DMS53 treated with DMSO at 0.1 percent for 48 hours (cell line): ENCODE data around the gene DYRK2.

ENCODE experiments used
- DNase-seq: peaks from one replicate; lab custom pipeline; 2025; ENCODE audit not compliant: unreplicated experiment; lab: John Stamatoyannopoulos, UW

DYRK2 gene

GRCh38 chr12:67645601-67646000, 2.9 kb upstream of the DYRK2 start:
- no peak for DNase-seq

DNA sequence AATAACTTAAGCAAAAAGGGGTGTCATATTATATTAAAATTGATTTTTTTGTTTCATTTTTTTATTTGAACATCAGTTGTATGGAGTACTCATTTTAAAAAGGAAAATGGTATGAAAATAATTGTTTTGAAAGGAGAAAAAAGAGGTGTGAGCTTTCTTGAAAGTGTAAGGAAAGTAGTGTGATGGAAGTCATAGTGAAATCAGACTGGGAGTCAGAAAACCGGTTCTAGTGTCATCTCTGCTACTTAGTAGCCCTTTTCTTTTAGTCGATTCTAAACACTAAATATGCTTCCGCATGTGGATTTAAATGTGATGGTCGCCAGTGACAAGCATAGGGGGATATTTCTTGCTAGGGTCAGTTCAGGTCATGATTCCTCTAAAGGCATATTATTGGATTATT, 1.8 kb upstream of the DYRK2 start:
- DNase-seq, result peak; percentile 54

- DNase-seq, result peak; percentile 88
These were observed 1.3 kb upstream of the DYRK2 start for GRCh38 chr12:67647181-67647798.

DNA sequence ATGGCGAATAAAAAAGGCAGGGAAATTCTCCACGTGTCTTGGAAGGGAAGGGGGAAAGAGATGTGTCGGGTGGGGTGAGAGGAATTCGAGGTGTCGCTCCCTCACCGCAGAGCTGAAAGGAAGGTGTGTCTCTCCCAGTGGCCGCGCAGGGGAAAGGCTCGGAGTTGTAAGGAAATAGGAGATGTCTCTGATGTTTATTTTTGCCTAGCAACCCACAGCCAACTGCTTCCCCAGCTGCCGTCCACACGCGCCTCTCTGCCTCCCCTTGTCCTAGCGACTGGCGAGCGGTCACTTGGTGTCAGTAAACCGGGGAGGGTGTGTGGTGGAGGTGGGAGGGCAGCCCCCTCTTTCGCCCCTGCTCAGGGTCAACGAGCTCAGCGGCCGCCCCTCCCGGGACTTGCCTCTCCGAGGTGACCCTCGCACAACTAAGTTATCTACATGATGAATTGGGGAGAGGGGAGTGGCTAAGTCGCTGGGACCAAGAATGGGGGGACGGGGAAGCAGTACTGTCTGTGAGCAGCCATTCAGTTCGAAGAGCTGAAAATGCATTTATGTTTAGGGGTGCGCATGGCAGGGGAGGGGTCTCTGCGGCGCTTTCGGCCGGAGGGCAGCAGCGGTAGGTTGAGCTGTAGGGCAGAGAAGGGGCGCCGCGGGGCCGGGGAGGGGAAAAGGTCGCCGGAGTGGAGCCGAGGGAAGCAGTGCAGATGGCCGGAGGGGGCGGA, 585 bp upstream of the DYRK2 start:
- DNase-seq, result peak; percentile 98

DNA sequence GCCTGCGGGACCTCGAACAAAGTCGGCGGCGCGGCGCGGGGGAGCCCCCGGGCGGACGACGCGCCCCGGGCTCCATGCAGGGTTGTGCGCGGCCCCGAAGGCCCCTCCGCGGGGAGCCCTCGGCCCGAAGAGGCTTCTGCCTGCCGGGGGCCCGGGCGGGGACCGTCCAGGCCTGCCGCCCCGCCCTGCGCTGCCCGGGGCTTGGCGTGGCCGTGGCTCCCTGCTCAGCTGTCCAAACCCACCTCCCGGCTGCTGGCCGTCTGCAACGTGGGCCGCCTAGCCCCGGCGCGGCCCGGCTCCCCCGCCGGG, 670 bp downstream of the DYRK2 start:
- DNase-seq, result no peak

DNA sequence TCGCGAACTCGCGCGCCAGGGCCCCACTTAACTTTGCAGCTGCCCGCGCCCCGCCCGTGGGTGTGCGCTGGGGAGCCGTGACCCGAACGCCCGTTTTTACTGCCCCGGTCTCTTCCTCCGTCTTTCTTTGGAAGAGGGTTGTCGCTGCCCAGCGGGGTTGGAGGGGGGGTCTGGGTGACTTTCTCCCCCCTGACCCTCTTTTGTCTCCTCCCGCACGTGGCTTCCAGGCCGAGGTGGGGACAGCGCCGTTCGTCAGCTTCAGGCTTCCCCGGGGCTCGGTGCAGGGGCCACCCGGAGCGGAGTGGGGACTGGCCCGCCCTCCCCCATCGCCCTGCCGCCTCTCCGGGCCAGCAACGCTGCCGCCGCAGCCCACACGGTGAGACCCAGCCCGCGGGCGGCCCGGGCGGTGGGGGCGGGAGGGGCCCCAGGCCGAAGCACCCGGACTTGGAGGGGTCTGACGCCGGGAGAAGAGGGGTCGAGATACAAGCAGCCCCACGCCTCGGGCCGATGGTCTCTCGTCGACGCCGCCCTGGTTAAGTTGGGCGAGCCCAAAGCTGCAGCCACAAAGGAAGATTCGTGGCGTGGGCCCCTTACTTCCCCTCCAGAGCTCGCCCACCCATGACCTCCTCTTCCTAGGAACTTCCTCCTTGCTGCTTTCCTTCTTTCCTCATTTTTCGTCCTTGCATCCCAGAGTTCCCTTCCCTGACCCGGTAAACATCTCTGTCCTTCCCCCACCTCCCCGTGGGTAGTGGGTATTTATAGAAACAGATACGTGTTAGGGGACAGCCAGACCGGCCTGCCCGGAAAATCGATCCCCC, 1.2 kb downstream of the DYRK2 start:
- DNase-seq, result no peak

DNA sequence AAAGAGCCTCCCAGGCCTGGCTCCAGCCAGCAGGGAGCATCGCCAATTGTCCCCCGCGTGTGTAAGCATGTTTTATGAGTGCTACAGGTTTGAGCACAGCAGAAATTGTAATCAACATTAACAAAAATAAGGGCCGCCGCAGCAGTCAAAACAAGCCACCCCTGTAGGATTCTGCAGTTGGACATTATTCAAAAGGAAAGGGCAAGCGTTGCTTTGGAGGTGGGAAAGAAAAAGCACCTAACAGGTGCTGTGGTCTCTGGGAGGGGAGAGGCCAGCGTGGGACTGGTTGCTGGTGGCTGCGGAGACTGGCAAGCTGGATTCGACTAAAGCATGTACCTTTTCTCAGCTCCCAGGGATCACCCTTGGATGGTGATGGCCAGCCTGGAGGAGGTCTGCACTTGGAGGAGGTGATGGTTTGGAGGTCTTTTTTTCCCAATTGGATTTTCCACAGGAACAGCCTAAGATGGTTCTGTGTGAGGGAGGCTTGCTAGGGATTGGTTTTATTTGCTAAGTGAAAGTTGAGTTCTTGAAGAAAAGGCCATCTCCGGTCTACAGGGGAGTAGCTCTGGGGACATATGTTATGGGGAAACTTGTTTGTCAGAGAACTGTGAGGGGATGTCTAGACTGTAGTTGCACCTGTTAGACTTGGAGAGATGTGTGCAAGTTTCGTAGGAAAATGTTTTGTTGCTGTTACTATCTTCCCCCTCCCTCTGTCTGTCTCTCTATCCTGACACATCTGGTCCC, 2.0 kb downstream of the DYRK2 start:
- no peak for DNase-seq

- DNase-seq, result no peak
These were observed 2.7 kb downstream of the DYRK2 start for GRCh38 chr12:67651132-67651695.

DNA sequence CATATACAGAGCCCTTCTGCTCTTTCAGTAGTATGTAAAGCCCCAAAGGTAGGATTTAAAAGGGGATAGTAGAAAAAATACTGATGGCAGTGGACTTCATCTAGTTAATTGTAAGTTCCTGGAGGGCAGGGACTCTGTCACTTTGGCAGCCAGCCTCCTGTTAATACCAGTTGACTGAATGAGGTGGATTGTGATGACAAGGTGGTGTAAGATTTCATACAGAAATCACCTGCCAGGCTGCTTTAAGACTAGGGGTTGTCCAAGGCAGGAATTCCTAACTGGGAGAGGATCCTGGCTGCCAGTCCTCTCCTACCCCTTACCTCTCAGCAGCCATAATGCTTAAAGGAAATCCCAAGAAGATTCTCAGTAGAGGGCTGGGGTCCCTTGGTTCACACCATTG, 7.3 kb downstream of the DYRK2 start:
- DNase-seq, result no peak

- DNase-seq, result no peak
These were observed 7.7 kb downstream of the DYRK2 start for GRCh38 chr12:67656251-67656650.

GRCh38 chr12:67658486-67658885, 9.9 kb downstream of the DYRK2 start:
- DNase-seq, result no peak

GRCh38 chr12:67659292-67659691, 10.7 kb downstream of the DYRK2 start:
- no peak for DNase-seq

- no peak for DNase-seq
These were observed 12.9 kb downstream of the DYRK2 start for GRCh38 chr12:67661311-67662021.

- DNase-seq, result no peak
These were observed 14.5 kb downstream of the DYRK2 start for GRCh38 chr12:67662910-67663538.

DNA sequence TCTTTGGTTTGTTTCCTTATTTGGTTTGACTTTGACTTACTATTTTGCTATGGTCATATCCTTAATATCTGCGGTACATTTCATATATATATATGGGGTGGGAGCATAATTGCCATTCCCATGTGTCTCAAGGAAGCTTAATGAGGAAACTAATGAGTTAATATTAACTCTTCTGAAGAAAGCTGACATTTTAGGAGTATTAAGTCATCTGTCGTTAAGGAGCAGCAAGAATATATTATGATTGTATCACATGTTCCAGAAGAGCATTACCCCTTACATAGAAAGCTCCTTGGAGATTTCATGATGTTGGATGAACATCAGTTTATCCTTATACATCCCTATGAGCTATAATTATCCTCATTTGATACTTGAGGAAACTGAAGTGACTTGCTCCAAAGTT, 15.6 kb downstream of the DYRK2 start:
- no peak for DNase-seq

- no peak for DNase-seq
These were observed 17.1 kb downstream of the DYRK2 start for GRCh38 chr12:67665679-67666078.

- no peak for DNase-seq
These were observed 18.1 kb downstream of the DYRK2 start for GRCh38 chr12:67666605-67667004.

DNA sequence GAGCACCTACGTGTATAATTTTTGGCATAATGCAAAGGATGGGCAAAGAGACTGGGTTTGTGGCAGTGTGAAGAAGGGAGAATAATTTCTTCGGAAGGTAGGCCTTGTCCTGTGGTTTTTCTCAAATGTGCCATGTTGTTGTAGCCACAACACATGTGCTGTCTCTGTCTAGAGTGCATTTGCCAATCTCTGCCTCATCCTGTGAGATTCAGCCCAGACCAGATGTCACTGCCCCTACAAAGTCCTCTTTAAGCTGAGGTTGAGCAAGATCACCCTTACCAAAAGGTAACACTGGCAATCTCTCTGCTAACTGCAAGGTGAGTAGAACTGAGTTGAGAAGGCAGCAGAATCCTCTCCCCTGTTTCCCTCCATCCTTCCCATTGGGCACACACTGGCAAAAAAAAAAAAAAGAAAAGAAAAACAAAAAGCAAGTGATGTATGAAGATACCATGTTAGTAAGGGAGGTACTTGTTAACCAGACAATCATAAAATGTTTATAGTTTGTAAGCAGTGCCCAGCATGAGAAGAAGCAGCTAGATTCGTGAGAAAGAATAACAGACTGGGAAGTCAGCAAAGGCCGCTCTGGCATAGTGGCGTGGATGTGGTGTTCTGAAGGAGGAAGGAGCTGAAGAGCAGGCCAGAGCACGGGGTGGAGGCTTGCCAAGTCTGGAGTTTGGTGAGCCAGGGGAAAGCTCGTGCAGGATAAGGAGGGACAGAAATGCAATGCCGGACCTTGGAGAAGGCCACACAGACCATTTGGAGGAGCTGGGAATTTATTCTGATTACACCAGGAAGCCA, 18.9 kb downstream of the DYRK2 start:
- no peak for DNase-seq

DNA sequence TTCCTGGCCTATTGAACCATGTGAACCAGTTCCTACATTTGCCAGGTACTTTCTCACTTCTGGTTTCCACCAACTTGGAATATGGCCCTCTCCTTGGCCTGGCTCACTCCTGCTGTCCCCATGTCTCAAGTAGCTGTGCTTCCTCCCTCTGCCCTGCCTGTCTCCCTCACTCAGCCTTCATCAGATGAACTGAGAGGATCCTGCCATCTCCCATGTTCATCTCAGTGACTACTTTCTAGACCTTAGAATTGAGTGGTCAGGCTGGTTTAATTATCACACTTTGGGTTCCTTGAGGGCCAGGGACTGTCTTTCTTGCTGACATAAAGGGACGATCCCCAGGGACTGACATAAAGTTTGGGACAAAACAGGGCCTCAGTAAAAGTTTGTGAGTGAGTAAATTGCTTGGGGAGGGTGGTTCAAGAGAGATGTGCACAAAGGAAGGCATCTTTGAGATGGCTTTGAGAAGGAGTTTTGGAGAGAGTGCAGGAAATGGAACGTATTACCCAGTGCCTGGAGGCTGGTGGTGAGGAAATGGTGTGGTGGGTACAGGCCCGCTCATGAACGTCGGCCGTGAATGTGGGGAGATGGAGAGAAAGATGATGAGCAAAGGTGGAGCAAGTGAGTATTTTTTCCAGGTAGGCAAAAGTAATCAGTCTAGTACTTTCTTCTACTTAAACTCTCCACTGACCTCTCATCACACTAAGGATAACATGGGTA, 20.8 kb downstream of the DYRK2 start:
- no peak for DNase-seq
